GM21717 (cell line): ENCODE results near the gene MICALL2.

Experiments
- ATAC-seq: cut with Tn5 transposase; IDR thresholded peaks from one replicate; pipeline ENCODE4 v1.9.1; 2021; ENCODE audit warnings: mild to moderate bottlenecking, moderate library complexity; ENCODE audit not compliant: unreplicated experiment

Gene MICALL2

GRCh38 chr7:1470901-1471300 lies 11.6 kb upstream of the MICALL2 start:
- no peak for ATAC-seq

GRCh38 chr7:1468643-1469298 lies 9.5 kb upstream of the MICALL2 start:
- no peak for ATAC-seq

GRCh38 chr7:1468203-1468602 lies 8.9 kb upstream of the MICALL2 start:
- no peak for ATAC-seq

- no peak for ATAC-seq
These were observed 7.4 kb upstream of the MICALL2 start for GRCh38 chr7:1466524-1467271.

GRCh38 chr7:1464694-1465093 lies 5.4 kb upstream of the MICALL2 start:
- ATAC-seq, result no peak

- ATAC-seq, result no peak
These were observed 4.5 kb upstream of the MICALL2 start for GRCh38 chr7:1463676-1464223.

GRCh38 chr7:1461646-1462375 lies 2.5 kb upstream of the MICALL2 start:
- no peak for ATAC-seq

GRCh38 chr7:1460821-1461645 lies 1.8 kb upstream of the MICALL2 start:
- no peak for ATAC-seq

GRCh38 chr7:1459920-1460820 lies 900 bp upstream of the MICALL2 start:
- ATAC-seq, result no peak

GRCh38 chr7:1459512-1459892 lies 232 bp upstream of the MICALL2 start:
- ATAC-seq, result peak; percentile 93

GRCh38 chr7:1457949-1458682 lies 1.2 kb downstream of the MICALL2 start:
- no peak for ATAC-seq

GRCh38 chr7:1457059-1457948 lies 2.0 kb downstream of the MICALL2 start:
- ATAC-seq, result no peak

GRCh38 chr7:1455955-1456354 lies 3.3 kb downstream of the MICALL2 start:
- ATAC-seq, result no peak

GRCh38 chr7:1455241-1455939 lies 3.9 kb downstream of the MICALL2 start:
- ATAC-seq, result no peak

- no peak for ATAC-seq
These were observed 4.7 kb downstream of the MICALL2 start for GRCh38 chr7:1454542-1454941.

- ATAC-seq, result no peak
These were observed 7.1 kb downstream of the MICALL2 start for GRCh38 chr7:1452205-1452604.

- ATAC-seq, result no peak
These were observed 8.3 kb downstream of the MICALL2 start for GRCh38 chr7:1450987-1451386.
